Erythroblast (primary cell): ENCODE data around the gene ZNF682.
"Not testable (repeated sequence)": the region's sequence is repeated elsewhere in the genome, so short reads cannot be mapped to it uniquely, and the experiment has no call there.

ENCODE experiments used
- GATA1 ChIP-seq: IDR thresholded peaks from 2 replicates; pipeline ENCODE4 v1.6.1; 2011; ENCODE audit warnings: low read depth, mild to moderate bottlenecking, control low read depth, low read length, moderate library complexity
- POLR2A ChIP-seq: IDR thresholded peaks from 2 replicates; pipeline ENCODE4 v1.6.1; 2011; ENCODE audit warnings: mild to moderate bottlenecking, low read length

DNA sequence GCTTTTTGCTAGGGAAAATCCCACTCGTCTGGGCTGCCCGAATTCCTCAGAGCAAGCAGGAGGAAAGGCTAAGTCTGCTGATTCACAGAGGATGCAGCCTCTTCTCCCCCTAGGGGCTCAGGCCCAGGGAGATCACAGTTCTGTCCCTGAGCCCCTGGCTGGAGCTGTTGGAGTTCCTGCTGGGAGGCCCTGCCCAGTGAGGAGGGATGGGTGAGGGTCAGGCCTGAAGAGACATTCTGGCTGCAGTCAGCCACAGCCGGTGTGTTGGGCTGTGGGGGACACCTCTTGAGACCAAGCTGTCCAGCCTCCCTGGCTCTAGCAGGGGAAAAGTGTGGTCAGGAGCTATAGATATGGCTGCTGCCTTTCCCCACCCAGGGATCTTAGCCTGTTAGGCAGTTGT, 73.2 kb downstream of the ZNF682 start:
- TF ChIP-seq POLR2A, GATA1: not testable (repeated sequence)
